Spleen (tissue), 11 donors: ENCODE data around the gene CDC42SE1. TPM values are rescaled to one million over a fixed set of nuclear protein-coding genes. Genes with fewer than 3 reads are reported as not detected.
A peak's percentile ranks its signal among the peaks of the same experiment; 100 is the strongest.

ENCODE experiments used
- DNase-seq: peaks from one replicate; pipeline ENCODE4 v3.0.0-alpha.2; 2020
- H3K27ac ChIP-seq, 8 donors: fragments of 200-600 bp; sonication (generic) in 7 of 8; 1 replicate in 4 of 8; 2 replicates in 4 of 8; pipeline versions ENCODE4 v1.5.0 to v1.8.0; 2016 to 2021; ENCODE audit warnings: inconsistent platforms in 4 of 8, mild to moderate bottlenecking in 4 of 8, moderate library complexity in 1 of 8
- H3K27me3 ChIP-seq, 7 donors: fragments of 200-600 bp; sonication (generic) in 6 of 7; replicated peaks in 1 of 7; 1 replicate in 4 of 7; 2 replicates in 3 of 7; pipeline versions ENCODE4 v1.5.0 to v1.8.0; 2016 to 2021; ENCODE audit warnings: inconsistent platforms in 3 of 7, mild to moderate bottlenecking in 1 of 7
- H3K36me3 ChIP-seq, 6 donors: fragments of 200-600 bp; sonication (generic) in 5 of 6; 1 replicate in 4 of 6; 2 replicates in 2 of 6; pipeline versions ENCODE4 v1.5.0 to v1.8.0; 2016 to 2021; ENCODE audit warnings: inconsistent platforms in 2 of 6
- H3K4me1 ChIP-seq, 6 donors: fragments of 200-600 bp; sonication (generic) in 5 of 6; 1 replicate in 3 of 6; 2 replicates in 3 of 6; pipeline versions ENCODE4 v1.5.0 to v1.8.0; 2016 to 2021; ENCODE audit warnings: inconsistent platforms in 3 of 6
- H3K4me3 ChIP-seq, 8 donors: fragments of 200-600 bp; sonication (generic) in 7 of 8; 1 replicate in 4 of 8; 2 replicates in 4 of 8; pipeline versions ENCODE4 v1.5.0 to v1.8.0; 2016 to 2021; ENCODE audit warnings: inconsistent platforms in 4 of 8, mild to moderate bottlenecking in 4 of 8, moderate library complexity in 2 of 8
- H3K9me3 ChIP-seq, 8 donors: fragments of 200-600 bp; sonication (generic) in 7 of 8; 1 replicate in 4 of 8; 2 replicates in 4 of 8; pipeline versions ENCODE4 v1.5.0 to v1.8.0; 2016 to 2021; ENCODE audit warnings: inconsistent platforms in 4 of 8
- POLR2A ChIP-seq, 3 donors: fragments of 450-650 bp; IDR thresholded peaks; one replicate each; pipeline ENCODE4 v1.5.1; 2017; ENCODE audit warnings: antibody characterized with exemption in 3 of 3, mild to moderate bottlenecking in 1 of 3
- POLR2AphosphoS5 ChIP-seq, 3 donors: sonication (generic); formaldehyde crosslinking; IDR thresholded peaks; one replicate each; pipeline ENCODE4 v1.5.1; 2017; ENCODE audit warnings: antibody characterized with exemption in 3 of 3
- WGBS, 5 donors: extraction: QIAGEN DNeasy Blood & Tissue Kit in 3 of 5; methylation state at CpG; one replicate each; pipeline versions ENCODE4 v1.1.5 to v1.1.7; 2013 to 2018; 5-methylcytosine and 5-hydroxymethylcytosine counted together
- intact Hi-C: fragments of 100-400 bp; cut with DNase I; formaldehyde crosslinking; loops from one replicate; pipeline ENCODE4 v1.15.0; 2023; ENCODE audit warnings: low total_unique reads
- polyA plus RNA-seq, 3 donors: library from polyadenylated mRNA; stranded (reverse); fragments of 200-250 nt; gene quantifications; one replicate each; pipeline ENCODE4 v1.2.1, GENCODE V29; 2013
- total RNA-seq, 7 donors: library from RNA; depleted of rRNA in 3 of 7; stranded (reverse); fragments of >200 nt in 3 of 7; fragmentation: NEBNext Ultra II Directional in 4 of 7; extraction: Animal tissue kit (Norgen Biotek cat#: 25700) in 4 of 7; gene quantifications; one replicate each; pipeline versions ENCODE4 v1.1.0 to v1.2.1, GENCODE V29; 2016 to 2021
- TF ChIP-seq, protein P1 (sequence below), 11 experiments: fragments of 200-600 bp in 7 of 11; fragments of 450-650 bp in 4 of 11; sonication (generic) in 4 of 11; IDR thresholded peaks in 8 of 11; conservative IDR thresholded peaks in 3 of 11; 1 replicate in 7 of 11; 2 replicates in 4 of 11; pipeline versions ENCODE4 v1.4.0 to v1.8.0; 2016 to 2021; ENCODE audit warnings: antibody characterized with exemption in 11 of 11, inconsistent platforms in 4 of 11, mild to moderate bottlenecking in 1 of 11
- donor health status: healthy with polysubstance abuse.
- donor health status: DM: no; HTN: no; CAD: no; lungs with moderate emphysema.
- donor health status: DM: no; HTN: no; CAD: no.
- donor health status: Bipolar disorder and iron deficiency.
- donor health status: healthy.
- donor health status: DM: no; HTN: no; CAD: no.
- donor health status: DM: yes; HTN: yes; CAD: no.

CDC42SE1 gene
- total and polyA plus RNA-seq, 10 donors: 57.0 to 245 (median 188) TPM

DNA sequence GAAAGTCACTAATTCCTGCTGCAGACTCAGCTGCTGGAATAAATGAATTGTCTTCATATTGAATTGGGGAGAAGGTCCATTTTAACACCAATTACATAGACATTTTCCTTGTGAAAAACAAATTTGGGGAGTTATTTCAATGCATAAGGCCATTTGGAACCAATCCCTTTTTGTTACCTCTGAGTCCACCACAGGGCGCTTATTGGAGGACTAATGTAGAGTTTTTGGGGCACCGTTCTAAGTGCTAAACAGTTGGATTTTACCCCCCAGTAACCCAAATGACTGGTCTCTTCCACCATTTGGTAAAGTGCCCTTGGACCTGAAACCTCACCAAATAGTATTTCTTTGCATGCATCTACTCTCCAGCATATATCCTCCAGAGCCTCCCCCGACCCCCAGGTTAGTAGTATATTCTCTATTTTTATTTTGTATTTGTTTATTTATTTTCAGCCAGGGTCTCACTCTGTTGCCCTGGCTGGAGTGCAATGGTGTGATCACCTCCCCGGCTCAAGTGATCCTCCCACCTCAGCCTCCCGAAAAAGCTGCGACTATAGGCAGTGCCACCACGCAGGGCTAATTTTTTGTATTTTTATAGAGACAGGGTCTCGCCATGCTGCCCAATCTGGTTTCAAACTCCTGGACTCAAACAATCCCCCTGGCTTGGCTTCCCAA lies 49.6 kb downstream of the CDC42SE1 start:
- Histone ChIP-seq H3K4me3 (peak overlapping the region in 1 of 8 donors; percentile 87), H3K4me1 (peaks cover 35 to 97% (median 81%) of the 10 kb centered on the region in 6 donors), H3K36me3 (peaks cover 0 to 9% (median 0%) of the 10 kb centered on the region in 6 donors), H3K27me3 (no peaks in the 10 kb centered on the region), H3K27ac (peak overlapping the region in 4 of 8 donors; percentile 86 to 95 (median 91)), H3K9me3 (no peaks in the 10 kb centered on the region)
- no peak for DNase-seq
- intact Hi-C loops: no loop called here
- WGBS, 5 donors: 95 to 96% (median 96%) methylated on average over 8 of the region's 8 CpGs
- no peak for TF ChIP-seq POLR2AphosphoS5 (IDR thresholded peaks at IDR 0.05)
- no peak for TF ChIP-seq POLR2A (IDR thresholded peaks at IDR 0.05)

DNA sequence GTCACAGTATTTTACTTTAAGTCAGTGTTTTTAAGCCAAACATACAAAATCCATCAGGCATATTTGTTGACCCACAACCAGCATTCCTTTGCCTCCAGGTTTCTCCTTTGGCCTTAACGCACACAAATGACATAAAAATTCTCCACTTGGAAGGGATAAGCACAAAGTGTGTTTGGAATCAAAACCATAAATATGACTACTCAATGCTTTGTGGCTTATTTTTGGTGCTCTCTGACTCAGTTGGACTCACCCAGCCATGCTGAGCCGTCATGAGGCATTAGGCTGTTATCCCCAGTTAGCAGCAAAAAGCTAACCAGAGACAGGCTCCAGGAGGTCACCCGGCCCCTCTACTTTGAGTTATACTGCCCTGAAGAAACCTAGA lies 50.2 kb downstream of the CDC42SE1 start:
- no peak for TF ChIP-seq POLR2A (IDR thresholded peaks at IDR 0.05)
- TF ChIP-seq, protein P1, sequence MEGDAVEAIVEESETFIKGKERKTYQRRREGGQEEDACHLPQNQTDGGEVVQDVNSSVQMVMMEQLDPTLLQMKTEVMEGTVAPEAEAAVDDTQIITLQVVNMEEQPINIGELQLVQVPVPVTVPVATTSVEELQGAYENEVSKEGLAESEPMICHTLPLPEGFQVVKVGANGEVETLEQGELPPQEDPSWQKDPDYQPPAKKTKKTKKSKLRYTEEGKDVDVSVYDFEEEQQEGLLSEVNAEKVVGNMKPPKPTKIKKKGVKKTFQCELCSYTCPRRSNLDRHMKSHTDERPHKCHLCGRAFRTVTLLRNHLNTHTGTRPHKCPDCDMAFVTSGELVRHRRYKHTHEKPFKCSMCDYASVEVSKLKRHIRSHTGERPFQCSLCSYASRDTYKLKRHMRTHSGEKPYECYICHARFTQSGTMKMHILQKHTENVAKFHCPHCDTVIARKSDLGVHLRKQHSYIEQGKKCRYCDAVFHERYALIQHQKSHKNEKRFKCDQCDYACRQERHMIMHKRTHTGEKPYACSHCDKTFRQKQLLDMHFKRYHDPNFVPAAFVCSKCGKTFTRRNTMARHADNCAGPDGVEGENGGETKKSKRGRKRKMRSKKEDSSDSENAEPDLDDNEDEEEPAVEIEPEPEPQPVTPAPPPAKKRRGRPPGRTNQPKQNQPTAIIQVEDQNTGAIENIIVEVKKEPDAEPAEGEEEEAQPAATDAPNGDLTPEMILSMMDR (IDR thresholded peaks at IDR 0.05 in 8 of 11, conservative IDR thresholded peaks at IDR 0.05 in 3 of 11): no peak
- TF ChIP-seq POLR2AphosphoS5 (IDR thresholded peaks at IDR 0.05): no peak
- intact Hi-C loops: no loop called here
- DNase-seq: no peak

DNA sequence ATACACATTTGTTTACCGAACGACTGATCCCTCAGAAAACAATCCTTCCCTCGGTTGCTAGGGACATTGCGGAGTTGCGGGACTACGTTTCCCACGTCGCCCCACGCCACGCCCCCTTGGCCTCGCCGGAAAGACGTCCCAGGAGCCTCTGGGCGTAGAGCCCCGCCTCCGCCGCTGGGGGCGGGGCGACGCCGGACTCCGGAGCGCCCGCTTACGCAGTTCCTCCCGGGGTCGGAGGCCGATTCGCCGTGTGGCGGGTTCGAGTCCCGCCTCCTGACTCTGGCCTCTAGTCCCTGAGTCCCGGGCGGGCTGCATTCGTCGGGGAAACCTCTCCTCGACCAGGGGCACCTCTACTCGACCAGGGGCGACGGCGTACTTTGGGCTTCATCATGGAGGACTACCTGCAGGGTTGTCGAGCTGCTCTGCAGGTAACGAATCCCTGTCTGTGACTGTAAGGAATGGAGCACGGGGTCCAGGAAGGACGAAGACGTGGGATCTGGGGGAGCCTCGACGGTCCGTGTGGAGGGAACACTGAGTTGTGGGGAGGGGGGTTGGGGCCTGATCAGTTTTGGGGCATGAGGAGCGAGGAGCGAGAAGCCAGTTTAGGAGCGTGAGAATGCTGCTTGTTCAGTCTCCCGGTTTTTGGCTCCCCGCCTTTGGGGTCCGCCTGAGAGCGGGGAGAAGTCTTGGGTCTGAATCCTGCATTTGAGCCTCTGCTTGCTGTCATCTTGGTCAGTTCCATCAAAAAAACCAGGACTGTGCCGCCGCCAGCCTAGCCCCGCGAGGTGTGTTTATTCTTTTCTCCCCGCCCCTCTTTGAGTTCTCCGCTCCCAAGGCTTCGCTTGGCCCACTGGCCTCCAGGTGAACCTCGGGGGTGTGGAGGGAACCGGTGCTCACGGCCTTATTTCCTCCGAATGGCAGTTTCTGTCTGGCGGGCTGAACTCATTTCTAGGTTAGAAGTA lies 50.9 kb downstream of the CDC42SE1 start, which contains the start of gene PRUNE1:
Gene PRUNE1, plus strand, starts transcription at position 206 of the 962 bp plus-strand sequence. Its CDS starts 184 bp downstream, at position 390.
- peak; percentile 99 for DNase-seq
- no peaks in the 10 kb centered on the region for H3K27me3 ChIP-seq
- H3K36me3 ChIP-seq: peaks cover 0 to 9% (median 0%) of the 10 kb centered on the region in 6 donors
- no peaks in the 10 kb centered on the region for H3K9me3 ChIP-seq
- peak within 1 kb of the TSS; percentile 84 to 95 (median 90) for H3K27ac ChIP-seq
- TF ChIP-seq, protein P1 (IDR thresholded peaks at IDR 0.05 in 8 of 11, conservative IDR thresholded peaks at IDR 0.05 in 3 of 11): peak in 8 of 11 experiments; percentile 15 to 52 (median 40)
- TF ChIP-seq POLR2AphosphoS5 (IDR thresholded peaks at IDR 0.05) (peak; percentile 85 to 93 (median 86)), POLR2A (IDR thresholded peaks at IDR 0.05) (no peak)
- 0 to 1% (median 1%) methylated on average over 53 to 69 of the region's 69 CpGs for WGBS, 5 donors
- peaks cover 41 to 100% (median 88%) of the 10 kb centered on the region in 6 donors for H3K4me1 ChIP-seq
- intact Hi-C loops: no loop called here
- H3K4me3 ChIP-seq: peak within 1 kb of the TSS; percentile 19 to 87 (median 60)

More for the DNA sequence above, 50.2 kb downstream of the CDC42SE1 start:
- peaks cover 37 to 100% (median 86%) of the 10 kb centered on the region in 6 donors for H3K4me1 ChIP-seq
- peak overlapping the region; percentile 19 to 87 (median 60) for H3K4me3 ChIP-seq
- H3K9me3 ChIP-seq: no peaks in the 10 kb centered on the region
- H3K27me3 ChIP-seq: no peaks in the 10 kb centered on the region
- 63 to 80% (median 72%) methylated on average over 3 of the region's 3 CpGs for whole genome bisulfite sequencing, 5 donors
- H3K36me3 ChIP-seq: peaks cover 0 to 9% (median 0%) of the 10 kb centered on the region in 6 donors
- peak overlapping the region; percentile 16 to 95 (median 90) for H3K27ac ChIP-seq

DNA sequence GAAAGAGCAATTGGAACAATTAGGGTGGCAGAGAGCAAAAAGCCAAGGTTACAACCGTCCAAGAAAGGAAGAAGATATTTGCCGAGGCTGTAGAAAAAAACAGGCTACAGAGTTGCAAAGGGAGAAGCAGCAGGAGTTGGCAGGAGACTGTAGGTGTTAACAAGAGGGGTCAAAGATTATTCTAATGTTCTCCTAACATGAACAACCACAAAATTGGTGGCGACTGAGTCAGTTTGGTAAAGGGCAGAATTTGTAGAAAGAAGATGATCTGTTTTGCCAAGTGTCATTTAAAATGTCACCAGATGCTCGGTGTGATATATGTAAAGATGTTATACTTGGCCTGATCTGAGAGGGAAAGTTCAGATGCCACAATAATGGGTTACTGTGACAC lies 51.6 kb downstream of the CDC42SE1 start:
- H3K27me3 ChIP-seq: no peaks in the 10 kb centered on the region
- TF ChIP-seq, protein P1 (IDR thresholded peaks at IDR 0.05 in 8 of 11, conservative IDR thresholded peaks at IDR 0.05 in 3 of 11): no peak
- TF ChIP-seq POLR2AphosphoS5 (IDR thresholded peaks at IDR 0.05) (no peak), POLR2A (IDR thresholded peaks at IDR 0.05) (no peak)
- intact Hi-C loops: no loop called here
- peak overlapping the region; percentile 19 to 87 (median 60) for H3K4me3 ChIP-seq
- no peaks in the 10 kb centered on the region for H3K9me3 ChIP-seq
- peak overlapping the region; percentile 84 to 95 (median 90) for H3K27ac ChIP-seq
- WGBS, 5 donors: 17 to 21% (median 20%) methylated on average over 4 of the region's 4 CpGs
- peaks cover 0 to 2% (median 0%) of the 10 kb centered on the region in 6 donors for H3K36me3 ChIP-seq
- no peak for DNase-seq
- H3K4me1 ChIP-seq: peaks cover 41 to 100% (median 88%) of the 10 kb centered on the region in 6 donors
